ENCODE results near the gene ATP23.

- no peak for TF ChIP-seq CTCF (optimal IDR thresholded peaks at IDR 0.05 in 1 of 3, IDR thresholded peaks at IDR 0.05 in 1 of 3, conservative IDR thresholded peaks at IDR 0.05 in 1 of 3; ENCODE audit: extremely low read depth in 1 of 3, insufficient read depth in 2 of 3, low read length in 3 of 3)
- TF ChIP-seq EZH2 (IDR thresholded peaks at IDR 0.05; ENCODE audit: low read length) = no peak
These were observed 6.0 kb upstream of the ATP23 start for GRCh38 chr12:57935331-57935730.

Measured in keratinocyte (primary cell).